ENCODE results near the gene SPDYE5. TPM values are rescaled to one million over a fixed set of nuclear protein-coding genes. Genes with fewer than 3 reads are reported as not detected.
"Not testable (repeated sequence)": the region's sequence is repeated elsewhere in the genome, so short reads cannot be mapped to it uniquely, and the experiment has no call there.

The SPDYE5 gene
- total and polyA plus RNA-seq, 9 of the 15 experiments (the other 6 are each of a cell fraction or from before 2014, with no cell fraction given), result 0.07 to 0.28 (median 0.13) TPM; not detected in 6

DNA sequence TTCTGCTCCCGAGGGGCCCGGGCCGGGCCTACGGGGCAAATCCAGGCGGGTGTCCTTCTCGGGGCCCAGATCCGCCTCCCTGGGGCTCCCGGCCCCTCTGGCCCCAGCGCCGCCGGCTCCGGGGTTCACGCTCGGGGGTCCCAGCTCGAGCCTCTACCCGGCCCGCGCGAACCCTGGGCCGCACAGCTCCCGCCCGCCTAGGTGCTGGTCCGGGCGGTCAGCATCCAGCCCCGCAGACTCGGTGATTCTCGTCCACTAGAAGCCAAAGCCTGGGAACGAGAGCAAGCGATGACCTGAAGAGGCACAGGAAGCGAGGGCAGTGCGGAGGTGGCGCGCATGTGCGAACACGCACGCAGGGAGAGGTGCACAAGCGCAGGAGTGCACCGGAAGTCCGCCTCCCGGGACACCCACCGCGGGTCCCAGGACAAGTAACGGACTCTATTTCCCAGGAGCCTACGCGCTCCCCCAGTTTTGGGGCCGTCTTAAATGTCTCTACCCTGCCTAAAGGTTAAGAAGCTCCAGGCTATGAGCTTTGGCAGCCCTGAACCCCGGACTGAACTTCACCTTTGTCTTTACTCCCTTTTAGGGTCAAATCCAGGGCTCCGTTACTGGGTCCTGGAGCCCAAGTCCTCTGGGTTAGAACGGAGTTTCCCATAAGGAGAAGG, 6.0 kb upstream of the SPDYE5 start, which contains the start of gene POM121C (continued):
- TF ChIP-seq CCNT2 (IDR thresholded peaks at IDR 0.05; ENCODE audit: borderline replicate concordance, extremely low read depth, insufficient read length, low read depth, low read length) (peak; percentile 10), CREM (IDR thresholded peaks at IDR 0.05; ENCODE audit: low read depth) (peak; percentile 69), NEUROD1 (IDR thresholded peaks at IDR 0.05; ENCODE audit: borderline replicate concordance, low read depth, low read length, partially characterized antibody) (peak; percentile 14), POLR2AphosphoS5 (IDR thresholded peaks at IDR 0.05; ENCODE audit: control insufficient read depth, insufficient read depth, low read depth, low read length) (peak; percentile 82), TFAP4 (CRISPR knock-in tag; IDR thresholded peaks at IDR 0.05; ENCODE audit: borderline replicate concordance) (peak; percentile 51; the same call in 1 of the 2 replicates), POLR2A (conservative IDR thresholded peaks at IDR 0.05) (peak; percentile 87), ZBTB2 (IDR thresholded peaks at IDR 0.05) (peak; percentile 88), CREB1 (IDR thresholded peaks at IDR 0.05) (peak; percentile 36; the same call in 1 of the 2 replicates), CREB1 (CRISPR knock-in tag; IDR thresholded peaks at IDR 0.05) (peak; percentile 63; the same call in 1 of the 2 replicates), JUND (IDR thresholded peaks at IDR 0.05; ENCODE audit: borderline replicate concordance, low read depth, low read length) (0 out of 2 replicates have a peak, but pooled peaks have one; percentile 44), VEZF1 (CRISPR knock-in tag; IDR thresholded peaks at IDR 0.05) (peak; percentile 45; the same call in 1 of the 2 replicates)
- TF ChIP-seq, protein P1, sequence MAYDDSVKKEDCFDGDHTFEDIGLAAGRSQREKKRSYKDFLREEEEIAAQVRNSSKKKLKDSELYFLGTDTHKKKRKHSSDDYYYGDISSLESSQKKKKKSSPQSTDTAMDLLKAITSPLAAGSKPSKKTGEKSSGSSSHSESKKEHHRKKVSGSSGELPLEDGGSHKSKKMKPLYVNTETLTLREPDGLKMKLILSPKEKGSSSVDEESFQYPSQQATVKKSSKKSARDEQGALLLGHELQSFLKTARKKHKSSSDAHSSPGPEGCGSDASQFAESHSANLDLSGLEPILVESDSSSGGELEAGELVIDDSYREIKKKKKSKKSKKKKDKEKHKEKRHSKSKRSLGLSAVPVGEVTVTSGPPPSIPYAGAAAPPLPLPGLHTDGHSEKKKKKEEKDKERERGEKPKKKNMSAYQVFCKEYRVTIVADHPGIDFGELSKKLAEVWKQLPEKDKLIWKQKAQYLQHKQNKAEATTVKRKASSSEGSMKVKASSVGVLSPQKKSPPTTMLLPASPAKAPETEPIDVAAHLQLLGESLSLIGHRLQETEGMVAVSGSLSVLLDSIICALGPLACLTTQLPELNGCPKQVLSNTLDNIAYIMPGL (CRISPR knock-in tag; IDR thresholded peaks at IDR 0.05), result 0 out of 2 replicates have a peak, but pooled peaks have one; percentile 18
- TF ChIP-seq, protein P2, sequence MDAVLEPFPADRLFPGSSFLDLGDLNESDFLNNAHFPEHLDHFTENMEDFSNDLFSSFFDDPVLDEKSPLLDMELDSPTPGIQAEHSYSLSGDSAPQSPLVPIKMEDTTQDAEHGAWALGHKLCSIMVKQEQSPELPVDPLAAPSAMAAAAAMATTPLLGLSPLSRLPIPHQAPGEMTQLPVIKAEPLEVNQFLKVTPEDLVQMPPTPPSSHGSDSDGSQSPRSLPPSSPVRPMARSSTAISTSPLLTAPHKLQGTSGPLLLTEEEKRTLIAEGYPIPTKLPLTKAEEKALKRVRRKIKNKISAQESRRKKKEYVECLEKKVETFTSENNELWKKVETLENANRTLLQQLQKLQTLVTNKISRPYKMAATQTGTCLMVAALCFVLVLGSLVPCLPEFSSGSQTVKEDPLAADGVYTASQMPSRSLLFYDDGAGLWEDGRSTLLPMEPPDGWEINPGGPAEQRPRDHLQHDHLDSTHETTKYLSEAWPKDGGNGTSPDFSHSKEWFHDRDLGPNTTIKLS (IDR thresholded peaks at IDR 0.05; ENCODE audit: borderline replicate concordance, low read depth), result peak; percentile 75; the same call in 1 of the 2 replicates
- TF ChIP-seq JUND (tag; IDR thresholded peaks at IDR 0.05; ENCODE audit: borderline replicate concordance, low read depth, low read length), result not testable (repeated sequence)
- TF ChIP-seq, protein P3, sequence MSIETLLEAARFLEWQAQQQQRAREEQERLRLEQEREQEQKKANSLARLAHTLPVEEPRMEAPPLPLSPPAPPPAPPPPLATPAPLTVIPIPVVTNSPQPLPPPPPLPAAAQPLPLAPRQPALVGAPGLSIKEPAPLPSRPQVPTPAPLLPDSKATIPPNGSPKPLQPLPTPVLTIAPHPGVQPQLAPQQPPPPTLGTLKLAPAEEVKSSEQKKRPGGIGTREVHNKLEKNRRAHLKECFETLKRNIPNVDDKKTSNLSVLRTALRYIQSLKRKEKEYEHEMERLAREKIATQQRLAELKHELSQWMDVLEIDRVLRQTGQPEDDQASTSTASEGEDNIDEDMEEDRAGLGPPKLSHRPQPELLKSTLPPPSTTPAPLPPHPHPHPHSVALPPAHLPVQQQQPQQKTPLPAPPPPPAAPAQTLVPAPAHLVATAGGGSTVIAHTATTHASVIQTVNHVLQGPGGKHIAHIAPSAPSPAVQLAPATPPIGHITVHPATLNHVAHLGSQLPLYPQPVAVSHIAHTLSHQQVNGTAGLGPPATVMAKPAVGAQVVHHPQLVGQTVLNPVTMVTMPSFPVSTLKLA (conservative IDR thresholded peaks at IDR 0.05), result peak; percentile 64 to 90

All from K562 (cell line).